Measurements from ENCODE around the gene EPB42.
"Not testable (repeated sequence)": the region's sequence is repeated elsewhere in the genome, so short reads cannot be mapped to it uniquely, and the experiment has no call there.

Gene EPB42

DNA sequence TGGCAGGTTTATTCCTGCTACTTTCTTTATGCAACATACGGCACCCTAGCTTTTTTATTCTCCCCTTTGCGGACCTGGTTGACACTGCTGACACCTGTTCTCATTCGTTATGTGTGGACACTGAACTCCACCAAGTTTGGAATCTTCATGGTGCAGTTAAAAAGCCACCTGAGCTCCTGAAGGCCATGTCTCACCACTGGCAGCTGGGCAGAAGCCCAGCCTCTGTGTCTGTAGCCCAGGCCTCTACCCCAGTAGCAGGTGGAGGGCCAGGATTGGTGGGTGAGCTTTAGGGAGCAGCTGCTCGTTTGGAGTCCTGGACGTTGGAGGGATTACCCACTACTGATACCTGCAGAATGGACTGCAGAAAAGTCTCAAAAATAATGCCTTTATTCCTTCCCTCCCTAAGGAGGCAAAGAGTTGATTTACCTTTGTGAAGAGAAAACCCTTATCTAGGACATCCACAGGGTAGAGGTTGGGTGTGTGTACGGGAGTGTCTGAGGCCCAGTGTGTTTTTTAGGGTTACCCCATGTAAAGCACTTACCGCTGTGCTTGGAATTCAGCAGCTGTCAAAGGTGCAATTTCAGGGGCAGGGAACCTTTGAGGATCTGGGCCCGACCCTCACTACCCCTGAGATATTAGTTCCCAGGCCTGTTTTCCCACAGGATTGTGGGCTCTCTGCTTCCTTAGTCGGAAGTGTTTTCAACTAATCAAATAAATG is 36.3 kb downstream of the EPB42 start:
- no peak for DNase-seq

DNA sequence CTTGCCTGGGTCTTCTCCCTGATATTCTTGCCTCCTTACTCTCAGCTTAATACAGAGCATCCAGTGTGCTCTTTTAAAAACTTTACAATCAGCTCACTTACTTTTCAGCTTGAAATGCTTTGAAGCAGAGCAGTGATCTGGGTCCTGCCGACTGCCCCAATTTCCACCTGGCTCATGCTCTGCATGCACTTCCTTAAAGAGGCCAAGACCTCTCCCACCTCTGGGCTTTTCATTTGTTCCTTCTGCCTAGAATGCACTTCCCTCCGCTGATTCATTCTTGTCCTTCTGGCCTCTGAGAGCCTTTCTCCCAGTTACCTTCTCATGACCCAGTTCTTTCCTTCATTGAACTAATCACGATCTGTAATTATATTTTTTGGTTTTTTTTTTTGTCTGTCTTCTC is 37.5 kb downstream of the EPB42 start:
- no peak for DNase-seq

DNA sequence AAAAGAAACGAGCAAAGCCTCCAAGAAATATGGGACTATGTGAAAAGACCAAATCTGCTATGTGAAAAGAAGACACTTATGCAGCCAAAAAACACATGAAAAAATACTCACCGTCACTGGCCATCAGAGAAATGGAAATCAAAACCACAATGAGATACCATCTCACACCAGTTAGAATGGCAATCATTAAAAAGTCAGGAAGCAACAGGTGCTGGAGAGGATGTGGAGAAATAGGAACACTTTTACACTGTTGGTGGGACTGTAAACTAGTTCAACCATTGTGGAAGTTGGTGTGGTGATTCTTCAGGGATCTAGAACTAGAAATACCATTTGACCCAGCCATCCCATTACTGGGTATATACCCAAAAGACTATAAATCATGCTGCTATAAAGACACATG is 43.7 kb downstream of the EPB42 start:
- not testable (repeated sequence) for DNase-seq

DNA sequence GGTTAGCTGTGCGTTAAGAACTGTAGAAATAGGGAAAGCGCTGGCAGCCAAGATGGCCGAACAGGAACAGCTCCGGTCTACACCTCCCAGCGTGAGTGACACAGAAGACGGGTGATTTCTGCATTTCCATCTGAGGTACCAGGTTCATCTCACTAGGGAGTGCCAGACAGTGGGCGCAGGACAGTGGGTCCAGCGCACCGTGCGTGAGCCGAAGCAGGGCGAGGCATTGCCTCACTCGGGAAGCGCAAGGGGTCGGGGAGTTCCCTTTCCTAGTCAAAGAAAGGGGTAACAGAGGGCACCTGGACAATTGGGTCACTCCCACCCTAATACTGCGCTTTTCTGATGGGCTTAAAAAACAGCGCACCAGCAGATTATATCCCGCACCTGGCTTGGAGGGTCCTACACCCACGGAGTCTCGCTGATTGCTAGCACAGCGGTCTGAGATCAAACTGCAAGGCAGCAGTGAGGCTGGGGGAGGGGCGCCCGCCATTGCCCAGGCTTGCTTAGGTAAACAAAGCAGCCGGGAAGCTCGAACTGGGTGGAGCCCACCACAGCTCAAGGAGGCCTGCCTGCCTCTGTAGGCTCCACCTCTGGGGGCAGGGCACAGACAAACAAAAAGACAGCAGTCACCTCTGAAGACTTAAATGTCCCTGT is 45.0 kb downstream of the EPB42 start:
- DNase-seq: not testable (repeated sequence)

DNA sequence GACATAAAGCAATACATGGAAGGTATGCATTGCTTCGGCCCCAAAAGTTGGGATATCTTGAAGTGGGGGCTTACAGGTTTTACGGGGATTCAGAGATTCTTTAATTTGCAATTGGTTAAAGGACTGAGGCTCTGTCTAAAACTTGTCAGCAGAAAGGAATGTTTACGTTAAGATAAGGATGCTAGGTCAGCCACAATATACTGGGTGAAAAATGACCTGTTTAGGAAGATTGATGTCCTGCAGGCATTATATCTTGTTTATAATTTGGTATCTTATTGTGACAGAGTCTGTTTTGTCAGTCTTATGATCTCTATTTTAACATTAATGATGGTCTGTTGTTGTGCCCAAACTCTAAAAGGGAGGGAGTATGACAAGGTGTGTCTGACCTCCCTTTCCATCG is 50.9 kb downstream of the EPB42 start:
- DNase-seq: no peak

DNA sequence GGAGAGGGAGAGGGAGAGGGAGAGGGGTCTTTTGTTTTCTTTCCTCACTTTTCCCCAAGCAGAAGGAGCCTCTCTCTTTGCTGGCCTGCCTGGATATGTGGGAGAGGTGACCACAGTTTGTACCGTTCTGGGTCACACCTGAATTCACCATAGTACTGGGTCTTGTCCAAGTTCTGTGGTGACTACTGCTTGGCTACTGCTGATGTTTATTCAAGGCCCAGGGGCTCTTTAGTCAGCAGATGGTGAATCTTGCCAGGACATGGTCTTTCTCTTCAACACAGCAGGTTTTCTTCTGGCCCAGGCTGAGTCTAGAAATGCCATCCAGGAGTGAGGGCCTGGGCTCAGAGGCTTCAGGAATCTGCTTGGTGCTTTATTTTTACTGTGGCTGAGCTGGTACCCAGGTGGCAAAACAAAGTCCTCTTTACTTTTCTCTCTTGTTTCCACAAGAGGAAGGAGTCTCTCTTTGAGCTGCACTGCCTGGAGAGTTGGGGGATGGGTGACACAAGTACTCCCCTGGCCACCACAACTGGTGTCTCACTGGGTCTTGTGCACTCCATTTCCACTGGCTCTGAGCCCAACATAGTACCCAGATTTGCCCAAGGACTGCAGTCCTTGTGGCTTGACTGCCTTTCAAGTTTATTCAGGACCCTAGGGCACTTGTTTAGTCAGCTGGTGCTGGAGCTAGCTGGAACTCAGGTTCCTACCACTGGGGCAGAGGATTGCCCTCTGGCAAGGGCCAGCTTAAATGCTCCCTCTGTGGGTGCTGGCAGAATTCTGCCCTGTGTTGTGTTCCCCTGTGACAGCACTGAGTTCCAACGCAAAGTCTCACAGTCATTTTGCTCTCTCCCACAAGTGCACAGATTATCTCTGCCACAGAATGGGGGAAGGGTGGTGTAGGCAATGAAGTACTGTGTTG is 52.4 kb downstream of the EPB42 start:
- DNase-seq: no peak

DNA sequence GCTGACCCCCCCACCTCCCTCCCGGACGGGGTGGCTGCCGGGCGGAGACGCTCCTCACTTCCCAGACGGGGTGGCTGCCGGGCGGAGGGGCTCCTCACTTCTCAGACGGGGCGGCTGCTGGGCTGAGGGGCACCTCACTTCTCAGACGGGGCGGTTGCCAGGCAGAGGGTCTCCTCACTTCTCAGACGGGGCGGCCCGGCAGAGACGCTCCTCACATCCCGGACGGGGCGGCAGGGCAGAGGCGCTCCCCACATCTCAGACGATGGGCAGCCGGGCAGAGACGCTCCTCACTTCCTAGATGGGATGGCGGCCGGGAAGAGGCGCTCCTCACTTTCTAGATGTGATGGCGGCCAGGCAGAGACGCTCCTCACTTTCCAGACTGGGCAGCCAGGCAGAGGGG is 53.6 kb downstream of the EPB42 start:
- DNase-seq: not testable (repeated sequence)

DNA sequence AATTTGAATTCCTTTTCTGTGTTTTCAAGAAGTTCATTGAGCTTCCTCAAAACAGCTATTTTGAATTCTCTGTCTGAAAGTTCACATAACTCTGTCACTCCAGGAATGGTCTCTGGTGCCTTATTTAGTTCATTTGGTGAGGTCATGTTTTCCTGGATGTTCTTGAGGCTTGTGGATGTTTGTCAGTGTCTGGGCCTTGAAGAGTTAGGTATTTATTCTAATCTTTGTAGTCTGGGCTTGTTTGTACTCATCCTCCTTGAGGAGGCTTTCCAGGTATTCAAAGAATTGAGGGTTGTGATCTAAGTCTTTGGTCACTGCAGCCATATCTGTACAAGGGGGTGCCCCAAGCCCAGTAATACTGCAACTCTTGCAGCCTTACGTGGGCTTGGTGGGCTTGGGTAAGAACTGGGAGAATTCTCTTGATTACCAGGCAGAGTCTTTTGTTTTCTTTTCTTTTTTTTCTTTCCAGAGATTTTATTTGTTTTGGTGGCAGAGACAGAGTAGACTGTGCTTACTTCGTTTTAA is 55.0 kb downstream of the EPB42 start:
- no peak for DNase-seq

DNA sequence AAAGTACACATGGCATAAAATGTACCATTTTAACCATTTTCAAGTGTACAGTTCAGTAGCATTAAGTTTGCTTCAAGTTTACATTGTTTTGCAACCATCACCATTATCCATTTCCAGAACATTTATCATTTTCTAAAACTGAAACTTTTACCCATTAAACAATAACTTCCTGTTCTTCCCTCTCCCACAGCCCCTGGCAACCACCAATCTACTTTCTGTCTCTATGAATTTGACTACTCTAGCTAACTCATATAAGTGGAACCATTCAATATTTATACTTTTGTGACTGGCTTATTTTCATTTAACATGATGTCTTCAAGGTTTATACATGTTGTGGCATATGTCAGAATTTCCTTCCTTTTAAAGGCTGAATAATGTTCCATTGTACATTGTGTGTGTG is 67.5 kb downstream of the EPB42 start:
- DNase-seq: no peak

DNA sequence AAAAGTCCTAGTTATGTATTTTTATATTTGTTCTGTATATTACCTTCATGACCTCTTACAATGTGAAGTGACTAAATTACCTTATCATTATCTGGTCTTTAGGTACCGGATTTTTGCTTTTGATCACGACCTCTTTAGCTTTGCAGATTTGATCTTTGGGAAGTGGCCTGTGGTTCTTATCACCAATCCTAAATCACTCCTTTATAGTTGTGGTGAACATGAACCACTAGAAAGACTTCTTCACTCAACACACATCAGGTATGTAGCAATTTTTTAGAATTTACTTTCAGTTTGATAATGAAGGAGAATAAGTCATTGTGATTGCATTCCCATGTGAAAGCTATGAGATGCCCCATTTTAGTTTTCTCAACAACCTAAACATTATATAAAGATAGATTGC is 69.1 kb downstream of the EPB42 start:
- no peak for DNase-seq

DNA sequence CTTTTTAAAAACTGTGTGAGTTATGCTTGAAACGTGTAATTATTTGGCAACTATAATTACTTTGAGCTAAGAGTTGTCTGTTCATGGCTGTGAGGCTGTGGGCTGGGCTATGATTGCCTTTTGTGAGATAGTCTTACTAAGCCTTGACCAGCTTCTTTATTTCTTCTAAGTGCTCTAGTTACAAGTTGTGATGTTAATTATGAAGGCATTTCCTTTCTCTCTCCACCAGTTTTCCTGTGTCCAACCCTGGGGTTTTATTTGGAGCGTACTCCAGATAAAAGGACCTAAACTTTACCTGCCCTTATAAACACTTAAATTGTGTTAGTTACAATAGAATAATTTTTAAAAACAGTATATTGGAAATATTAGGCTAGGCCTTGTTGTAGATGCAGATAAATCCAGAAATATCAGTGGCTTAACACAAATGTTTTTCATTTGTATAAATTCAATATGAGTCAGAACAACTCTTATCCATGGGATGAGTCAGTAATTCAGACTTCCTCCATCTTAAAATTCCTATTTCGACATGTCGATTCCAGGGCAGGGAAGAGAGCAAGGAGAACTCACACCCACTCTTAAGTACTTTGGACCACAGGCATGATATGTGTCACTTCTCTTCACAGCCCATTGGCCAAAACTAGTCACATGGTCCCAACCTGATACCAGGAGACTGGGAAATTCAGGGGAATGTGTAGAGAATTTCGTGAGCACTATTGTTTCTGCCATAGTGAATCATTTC is 70.5 kb downstream of the EPB42 start:
- no peak for DNase-seq

All from cortex of kidney (tissue), 1 donor.